ENCODE results near the gene ARHGEF12.
A peak's percentile ranks its signal among the peaks of the same experiment; 100 is the strongest.
"Not testable (repeated sequence)": the region's sequence is repeated elsewhere in the genome, so short reads cannot be mapped to it uniquely, and the experiment has no call there.

ARHGEF12 gene

GRCh38 chr11:120501976-120502755 lies 166.0 kb downstream of the ARHGEF12 start:
- no peak for DNase-seq

GRCh38 chr11:120503529-120503928 lies 167.3 kb downstream of the ARHGEF12 start:
- not testable (repeated sequence) for DNase-seq

- no peak for DNase-seq
These were observed 169.7 kb downstream of the ARHGEF12 start for GRCh38 chr11:120505801-120506425.

- DNase-seq = no peak
These were observed 173.3 kb downstream of the ARHGEF12 start for GRCh38 chr11:120509346-120510053.

GRCh38 chr11:120510406-120511115 lies 174.3 kb downstream of the ARHGEF12 start:
- no peak for DNase-seq

- DNase-seq = peak; percentile 80 to 86
These were observed 175.1 kb downstream of the ARHGEF12 start, which contains the start of gene GRIK4 for GRCh38 chr11:120511116-120511819. Gene GRIK4, plus strand, starts transcription at chr11:120511748. Its CDS starts 148,571 bp downstream, at chr11:120660319.

- DNase-seq = no peak
These were observed 175.9 kb downstream of the ARHGEF12 start for GRCh38 chr11:120511820-120512738.

GRCh38 chr11:120512739-120513435 lies 176.7 kb downstream of the ARHGEF12 start:
- DNase-seq = no peak

- no peak for DNase-seq
These were observed 177.5 kb downstream of the ARHGEF12 start for GRCh38 chr11:120513436-120514315.

GRCh38 chr11:120514541-120515121 lies 178.4 kb downstream of the ARHGEF12 start:
- no peak for DNase-seq

- no peak for DNase-seq
These were observed 179.0 kb downstream of the ARHGEF12 start for GRCh38 chr11:120515186-120515723.

- DNase-seq = no peak
These were observed 180.5 kb downstream of the ARHGEF12 start for GRCh38 chr11:120516461-120517389.

- DNase-seq = no peak
These were observed 181.2 kb downstream of the ARHGEF12 start for GRCh38 chr11:120517390-120517761.

- no peak for DNase-seq
These were observed 181.6 kb downstream of the ARHGEF12 start for GRCh38 chr11:120517801-120518291.

- no peak for DNase-seq
These were observed 182.1 kb downstream of the ARHGEF12 start for GRCh38 chr11:120518356-120518755.

- DNase-seq = no peak
These were observed 183.3 kb downstream of the ARHGEF12 start for GRCh38 chr11:120519474-120519873.

- DNase-seq = no peak
These were observed 184.0 kb downstream of the ARHGEF12 start for GRCh38 chr11:120520091-120520822.
